K562 (cell line): ENCODE measurements around the gene APLF. TPM values are rescaled to one million over a fixed set of nuclear protein-coding genes. Genes with fewer than 3 reads are reported as not detected.

ENCODE experiments used
- CHD7 ChIP-seq: fragments of 200-600 bp; sonication (generic); IDR thresholded peaks from one replicate; pipeline ENCODE4 v1.6.1; 2012; ENCODE audit warnings: mild to moderate bottlenecking, low read depth, low read length, inconsistent platforms
- PKNOX1 ChIP-seq: fragments of 450-650 bp; IDR thresholded peaks from 2 replicates; pipeline ENCODE4 v1.6.1; 2016
- PRPF4 ChIP-seq: fragments of 200-400 bp; formaldehyde crosslinking; IDR thresholded peaks from one replicate; pipeline ENCODE4 v1.6.1; 2017; ENCODE audit warnings: low read length, low read depth, mild to moderate bottlenecking; ENCODE audit not compliant: insufficient read depth, poor library complexity, severe bottlenecking
- SOX6 ChIP-seq: fragments of 450-650 bp; IDR thresholded peaks from 2 replicates; pipeline ENCODE4 v1.6.1; 2014; ENCODE audit warnings: mild to moderate bottlenecking
- SP2 ChIP-seq: IDR thresholded peaks from 2 replicates; pipeline ENCODE4 v1.6.1; 2011; ENCODE audit warnings: mild to moderate bottlenecking, low read depth, low read length, moderate library complexity; ENCODE audit not compliant: poor library complexity, severe bottlenecking; ENCODE audit errors: extremely low read depth
- TEAD1 ChIP-seq, 2 experiments: fragments of 450-650 bp in 1 of 2; sonication (generic) in 1 of 2; formaldehyde crosslinking; IDR thresholded peaks; 2 replicates each; pipeline versions ENCODE4 v1.4.0 to v1.8.0; 2020 to 2022; ENCODE audit warnings: mild to moderate bottlenecking in 2 of 2, missing genetic modification reagents in 1 of 2
- ZNF445 ChIP-seq: fragments of 250-450 bp; sonication (Bioruptor Pico); IDR thresholded peaks from 2 replicates; pipeline ENCODE4 v1.4.0; 2020; ENCODE audit warnings: low read depth, mild to moderate bottlenecking, moderate library complexity
- ZNF589 ChIP-seq: fragments of 200-800 bp; sonication (Bioruptor generic); IDR thresholded peaks from 2 replicates; pipeline ENCODE4 v1.6.1; 2016; ENCODE audit warnings: low read depth, missing genetic modification characterization, missing compliant biosample characterization
- polyA plus RNA-seq, 8 experiments: library from polyadenylated mRNA; depleted of rRNA in 4 of 8; stranded (reverse) in 5 of 8; unstranded in 3 of 8; fragments of >200 nt; fragmentation: Nextera tagmentation in 2 of 8; fragmentation: Illumina TruSeq in 1 of 8; extraction: Ambion mirVana in 2 of 8; extraction: Trizol in 1 of 8; gene quantifications; 2 replicates each; pipeline versions ENCODE4 v1.2.1 to v1.2.3, GENCODE V29; 2011 to 2014; ENCODE audit warnings: inconsistent platforms in 1 of 8, missing spikeins in 1 of 8
- total RNA-seq, 7 experiments: library from RNA; depleted of rRNA in 6 of 7; stranded (reverse); fragments of >200 nt in 6 of 7; fragmentation: Illumina TruSeq in 2 of 7; extraction: Trizol in 2 of 7; gene quantifications; 2 replicates each; pipeline versions ENCODE4 v1.2.1 to v1.2.3, GENCODE V29; 2011 to 2021; ENCODE audit warnings: low replicate concordance in 1 of 7

Gene APLF
- total and polyA plus RNA-seq, 9 of the 15 experiments (the other 6 are each of a cell fraction or from before 2014, with no cell fraction given) = 0.07 to 1.1 (median 0.71) TPM

GRCh38 chr2:68436270-68436669 is 31.1 kb upstream of the APLF start (continued):
- no peak for TF ChIP-seq CHD7
- peak; percentile 84 for TF ChIP-seq SOX6
- TF ChIP-seq ZNF589 (CRISPR knock-in tag) = peak; percentile 80; the same call in 1 of the 2 replicates
- TF ChIP-seq PRPF4 = no peak
- TF ChIP-seq ZNF445 (CRISPR knock-in tag) = no peak
- no peak for TF ChIP-seq SP2
- TF ChIP-seq TEAD1 (CRISPR knock-in tag; IDR thresholded peaks at IDR 0.05) = peak in 1 of 2 experiments; percentile 73; a peak in 1 of 4 replicates
- TF ChIP-seq PKNOX1 = peak; percentile 12; the same call in 1 of the 2 replicates
